T-helper 1 cell treated with Interleukin-12 subunit alpha and Interleukin-12 subunit beta and Interleukin-4 antibody, amounts not matched to agents 30 μg/mL and 1 μg/mL, for 36 hours (primary cell): Measurements from ENCODE around the gene ATP6V0E2.

Source experiments
- H3K27ac Mint-ChIP-seq: one replicate; pipeline ENCODE4 v1.8.0; 2021; ENCODE audit warnings: mild to moderate bottlenecking, mixed read lengths
- H3K27me3 Mint-ChIP-seq: one replicate; pipeline ENCODE4 v1.8.0; 2021; ENCODE audit warnings: low read depth, mixed read lengths
- H3K36me3 Mint-ChIP-seq: one replicate; pipeline ENCODE4 v1.8.0; 2021; ENCODE audit warnings: low read depth, mixed read lengths
- H3K4me1 Mint-ChIP-seq: one replicate; pipeline ENCODE4 v1.8.0; 2021; ENCODE audit warnings: low read depth, mixed read lengths
- H3K4me3 Mint-ChIP-seq: one replicate; pipeline ENCODE4 v1.8.0; 2021; ENCODE audit warnings: mild to moderate bottlenecking, moderate library complexity, mixed read lengths
- H3K9me3 Mint-ChIP-seq: one replicate; pipeline ENCODE4 v1.8.0; 2021; ENCODE audit warnings: mixed read lengths

Gene ATP6V0E2

GRCh38 chr7:149875396-149875795 is 1.6 kb downstream of the ATP6V0E2 start:
- Mint-ChIP-seq H3K9me3 (no peaks in the 10 kb centered on the region), H3K27me3 (no peaks in the 10 kb centered on the region), H3K4me3 (peak overlapping the region; percentile 84), H3K4me1 (peaks cover 50% of the 10 kb centered on the region), H3K36me3 (peaks cover 8% of the 10 kb centered on the region), H3K27ac (no peak overlapping the region)

DNA sequence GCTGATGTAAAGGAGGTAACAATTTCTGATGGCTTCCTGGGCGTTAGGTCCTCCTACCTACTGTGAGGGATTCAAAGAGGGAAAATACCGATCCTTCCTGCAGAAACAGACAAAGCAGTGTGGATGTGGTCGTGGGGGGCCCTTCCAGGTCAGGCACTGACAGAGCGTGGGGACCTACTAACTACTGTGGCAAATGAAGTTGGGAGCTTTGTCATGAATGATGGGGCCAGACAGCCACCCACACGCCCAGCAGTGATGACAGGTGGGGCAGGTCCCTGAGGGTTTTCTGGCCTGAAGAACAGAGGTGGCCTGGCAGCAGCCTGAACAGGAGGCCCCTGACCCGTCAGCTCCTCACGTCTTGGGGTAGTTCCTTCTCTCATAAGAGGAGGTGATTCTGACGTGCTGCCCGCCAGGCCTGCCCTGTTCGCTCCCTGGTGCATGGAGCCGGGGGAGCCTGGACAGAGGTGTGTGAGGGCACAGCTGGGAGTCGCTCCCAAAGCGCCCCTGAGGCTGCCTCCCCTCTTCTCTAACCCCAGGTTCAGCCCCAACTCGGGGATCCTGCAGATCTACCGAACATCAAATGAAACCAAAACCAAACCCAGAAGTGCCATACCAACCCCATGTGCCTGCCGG is 4.2 kb downstream of the ATP6V0E2 start:
- Mint-ChIP-seq H3K36me3 (peaks cover 8% of the 10 kb centered on the region), H3K27me3 (no peaks in the 10 kb centered on the region), H3K4me3 (no peak overlapping the region), H3K9me3 (no peaks in the 10 kb centered on the region), H3K27ac (no peak overlapping the region), H3K4me1 (peaks cover 29% of the 10 kb centered on the region)

DNA sequence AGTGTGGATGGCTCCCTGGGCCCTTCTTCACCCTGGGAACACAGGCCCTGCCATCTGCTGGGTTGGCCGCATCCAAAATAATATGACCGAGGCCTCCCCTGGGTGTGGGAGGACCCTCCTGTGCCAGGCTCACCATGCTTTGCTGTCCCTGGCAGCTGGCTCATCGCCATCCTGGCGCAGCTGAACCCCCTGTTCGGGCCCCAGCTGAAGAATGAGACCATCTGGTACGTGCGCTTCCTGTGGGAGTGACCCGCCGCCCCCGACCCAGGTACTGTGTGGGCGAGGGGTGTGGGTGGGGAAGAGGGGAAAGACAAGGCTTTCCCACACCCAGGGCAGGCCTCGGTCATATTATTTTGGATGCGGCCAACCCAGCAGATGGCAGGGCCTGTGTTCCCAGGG is 4.8 kb downstream of the ATP6V0E2 start:
- no peak overlapping the region for H3K4me3 Mint-ChIP-seq
- H3K27ac Mint-ChIP-seq = no peak overlapping the region
- no peaks in the 10 kb centered on the region for H3K27me3 Mint-ChIP-seq
- H3K4me1 Mint-ChIP-seq = peaks cover 33% of the 10 kb centered on the region
- peaks cover 8% of the 10 kb centered on the region for H3K36me3 Mint-ChIP-seq
- no peaks in the 10 kb centered on the region for H3K9me3 Mint-ChIP-seq

GRCh38 chr7:149879271-149879743 is 5.5 kb downstream of the ATP6V0E2 start:
- Mint-ChIP-seq H3K4me3 (no peak overlapping the region), H3K9me3 (no peaks in the 10 kb centered on the region), H3K27ac (no peak overlapping the region), H3K4me1 (peaks cover 33% of the 10 kb centered on the region), H3K36me3 (peaks cover 8% of the 10 kb centered on the region), H3K27me3 (no peaks in the 10 kb centered on the region)

GRCh38 chr7:149879766-149880637 is 6.2 kb downstream of the ATP6V0E2 start:
- H3K27me3 Mint-ChIP-seq = no peaks in the 10 kb centered on the region
- H3K4me3 Mint-ChIP-seq = no peak overlapping the region
- H3K4me1 Mint-ChIP-seq = peaks cover 26% of the 10 kb centered on the region
- H3K9me3 Mint-ChIP-seq = no peaks in the 10 kb centered on the region
- H3K36me3 Mint-ChIP-seq = peaks cover 8% of the 10 kb centered on the region
- H3K27ac Mint-ChIP-seq = no peak overlapping the region

DNA sequence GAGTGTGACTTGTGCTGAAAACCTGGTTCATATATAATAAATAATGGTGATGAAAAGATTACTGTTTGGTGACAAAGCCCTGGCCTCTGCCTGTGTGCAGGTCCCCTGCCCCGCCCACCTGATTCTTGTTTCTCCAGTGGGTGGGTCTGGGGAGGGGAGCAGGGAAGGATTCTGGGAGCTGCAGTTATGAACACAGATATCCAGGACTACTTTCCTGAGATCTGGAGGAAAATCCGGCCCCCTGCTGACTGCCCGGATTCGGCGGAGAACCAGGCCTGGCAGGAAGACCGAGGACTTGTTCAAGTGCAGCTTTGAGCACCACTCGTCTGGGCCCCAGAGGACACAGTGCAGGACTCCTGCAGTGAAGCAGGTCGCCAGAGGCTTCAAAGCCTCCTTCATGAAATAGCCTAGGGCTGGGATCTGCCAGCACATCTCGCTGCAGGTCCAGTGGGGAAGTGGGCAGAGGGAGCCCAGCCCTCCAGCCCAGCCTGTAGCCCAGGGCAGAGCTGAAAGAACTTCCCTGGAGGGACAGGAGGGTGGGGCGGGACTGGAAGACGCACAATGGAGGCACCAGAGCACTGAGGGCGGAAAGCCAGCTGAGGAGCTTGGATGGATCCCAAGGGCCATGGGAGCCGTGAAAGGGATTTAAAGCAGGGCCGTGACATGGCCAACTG is 7.0 kb downstream of the ATP6V0E2 start:
- Mint-ChIP-seq H3K27ac (no peak overlapping the region), H3K27me3 (no peaks in the 10 kb centered on the region), H3K9me3 (no peaks in the 10 kb centered on the region), H3K4me1 (peaks cover 18% of the 10 kb centered on the region), H3K36me3 (peaks cover 6% of the 10 kb centered on the region), H3K4me3 (no peak overlapping the region)

- peak overlapping the region; percentile 37 for H3K27ac Mint-ChIP-seq
- peaks cover 17% of the 10 kb centered on the region for H3K4me1 Mint-ChIP-seq
- peaks cover 5% of the 10 kb centered on the region for H3K36me3 Mint-ChIP-seq
- no peaks in the 10 kb centered on the region for H3K9me3 Mint-ChIP-seq
- no peaks in the 10 kb centered on the region for H3K27me3 Mint-ChIP-seq
- no peak overlapping the region for H3K4me3 Mint-ChIP-seq
Measured at GRCh38 chr7:149881328-149882247, 7.8 kb downstream of the ATP6V0E2 start.

GRCh38 chr7:149882248-149883047 is 8.7 kb downstream of the ATP6V0E2 start:
- no peak overlapping the region for H3K27ac Mint-ChIP-seq

DNA sequence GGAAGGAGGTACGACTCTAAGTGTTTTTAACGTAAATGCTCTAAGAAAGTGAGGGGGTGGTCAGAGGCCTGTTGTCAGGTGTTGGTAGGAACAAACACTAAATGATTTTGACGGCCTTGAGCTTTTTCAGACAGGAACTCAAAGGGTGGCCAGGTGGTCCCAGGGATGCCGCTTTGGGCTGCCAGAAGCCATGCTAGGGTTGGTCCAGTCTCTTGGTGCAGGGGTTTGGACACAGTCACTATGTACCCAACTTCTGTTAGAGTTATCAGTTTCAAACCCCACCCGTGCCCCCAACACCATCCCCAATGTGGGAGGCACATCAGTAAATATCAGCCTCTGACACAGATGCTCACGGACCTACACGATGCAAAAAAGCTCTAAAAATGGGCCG is 9.3 kb downstream of the ATP6V0E2 start:
- peaks cover 11% of the 10 kb centered on the region for H3K4me1 Mint-ChIP-seq
- H3K27ac Mint-ChIP-seq = no peak overlapping the region
- H3K36me3 Mint-ChIP-seq = peaks cover 4% of the 10 kb centered on the region
- no peaks in the 10 kb centered on the region for H3K9me3 Mint-ChIP-seq
- H3K4me3 Mint-ChIP-seq = no peak overlapping the region
- no peaks in the 10 kb centered on the region for H3K27me3 Mint-ChIP-seq

More at GRCh38 chr7:149882248-149883047, 8.7 kb downstream of the ATP6V0E2 start:
- Mint-ChIP-seq H3K36me3 (peaks cover 4% of the 10 kb centered on the region), H3K4me1 (peaks cover 16% of the 10 kb centered on the region), H3K9me3 (no peaks in the 10 kb centered on the region), H3K4me3 (no peak overlapping the region), H3K27me3 (no peaks in the 10 kb centered on the region)

GRCh38 chr7:149883452-149883861 is 9.7 kb downstream of the ATP6V0E2 start:
- peaks cover 8% of the 10 kb centered on the region for H3K4me1 Mint-ChIP-seq
- peaks cover 4% of the 10 kb centered on the region for H3K36me3 Mint-ChIP-seq
- no peak overlapping the region for H3K27ac Mint-ChIP-seq
- H3K27me3 Mint-ChIP-seq = no peaks in the 10 kb centered on the region
- H3K9me3 Mint-ChIP-seq = no peaks in the 10 kb centered on the region
- no peak overlapping the region for H3K4me3 Mint-ChIP-seq

DNA sequence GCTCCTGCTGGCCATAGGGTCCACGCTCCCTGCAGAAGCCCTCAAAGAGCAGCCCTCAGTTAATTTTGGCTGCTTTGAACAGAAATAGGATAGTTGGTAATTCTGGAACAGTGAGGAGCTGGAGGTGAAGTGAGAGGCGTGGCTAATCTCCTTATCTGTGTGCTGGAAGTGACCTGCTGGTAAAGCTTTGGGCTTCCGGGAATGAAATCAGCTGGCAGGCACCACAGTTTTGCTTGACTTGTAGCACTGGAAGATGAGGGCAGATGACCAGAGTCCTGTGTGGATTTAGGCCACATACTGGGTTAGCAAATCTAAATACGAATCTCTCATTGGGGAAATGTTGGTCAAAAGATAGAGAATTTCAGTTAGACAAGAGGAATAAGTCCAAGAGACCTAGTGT is 10.2 kb downstream of the ATP6V0E2 start:
- Mint-ChIP-seq H3K27ac (no peak overlapping the region), H3K9me3 (no peaks in the 10 kb centered on the region), H3K4me3 (no peak overlapping the region), H3K36me3 (peaks cover 4% of the 10 kb centered on the region), H3K4me1 (peaks cover 8% of the 10 kb centered on the region), H3K27me3 (no peaks in the 10 kb centered on the region)

GRCh38 chr7:149884541-149884940 is 10.8 kb downstream of the ATP6V0E2 start:
- H3K9me3 Mint-ChIP-seq = no peaks in the 10 kb centered on the region
- no peak overlapping the region for H3K27ac Mint-ChIP-seq
- peaks cover 4% of the 10 kb centered on the region for H3K36me3 Mint-ChIP-seq
- H3K4me3 Mint-ChIP-seq = no peak overlapping the region
- H3K4me1 Mint-ChIP-seq = peaks cover 8% of the 10 kb centered on the region
- H3K27me3 Mint-ChIP-seq = no peaks in the 10 kb centered on the region
